GM19467 (cell line): ENCODE results near the gene CCDC177.

ENCODE experiments used
- ATAC-seq: cut with Tn5 transposase; IDR thresholded peaks from one replicate; pipeline ENCODE4 v1.9.1; 2021; ENCODE audit warnings: mild to moderate bottlenecking, moderate library complexity; ENCODE audit not compliant: unreplicated experiment

CCDC177 gene

GRCh38 chr14:69570836-69571330, 3.8 kb downstream of the CCDC177 start:
- ATAC-seq = no peak

- ATAC-seq = no peak
Observed at GRCh38 chr14:69569859-69570258, 4.8 kb downstream of the CCDC177 start.

DNA sequence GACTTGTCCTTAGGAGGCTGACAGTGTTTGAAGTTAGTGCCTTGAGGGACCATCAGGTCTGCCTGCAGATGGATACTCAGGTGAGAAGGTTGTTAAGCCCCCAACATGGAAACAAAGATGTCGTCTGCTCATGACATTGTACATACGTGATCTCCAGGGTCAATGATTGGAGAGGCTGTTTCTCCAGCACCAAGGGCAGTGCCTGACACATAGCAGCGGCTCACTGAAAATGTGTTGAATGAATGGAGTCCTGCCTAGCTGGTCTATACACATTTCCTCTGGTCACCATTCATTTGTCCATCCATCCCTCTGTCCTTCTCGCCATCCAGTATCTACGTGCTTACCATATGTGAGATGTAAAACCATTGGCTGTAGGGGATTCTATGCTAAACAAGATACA, 7.1 kb downstream of the CCDC177 start:
- no peak for ATAC-seq

DNA sequence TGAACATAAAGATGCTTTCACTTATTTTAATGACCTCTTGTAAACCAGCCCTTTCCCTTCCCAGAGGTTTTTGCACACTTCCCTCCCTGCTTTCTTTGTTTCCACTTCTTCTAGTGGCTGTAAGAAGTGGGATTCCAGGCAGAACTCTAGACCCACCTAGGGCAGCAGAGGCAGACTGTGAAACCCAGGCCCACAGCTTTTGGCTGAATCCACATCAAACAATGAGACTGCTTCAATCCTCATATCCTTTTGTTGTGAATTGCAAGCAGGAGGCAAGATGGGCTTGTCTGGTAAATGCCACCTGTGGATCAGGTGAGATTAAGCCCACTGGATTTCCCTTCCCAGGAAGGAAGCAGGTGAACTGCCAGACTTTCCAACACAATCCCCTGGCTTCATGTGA, 12.8 kb downstream of the CCDC177 start:
- no peak for ATAC-seq

GRCh38 chr14:69560826-69561225, 13.8 kb downstream of the CCDC177 start:
- no peak for ATAC-seq

- ATAC-seq = no peak
Observed at GRCh38 chr14:69559581-69560011, 15.1 kb downstream of the CCDC177 start.

GRCh38 chr14:69558774-69559173, 15.9 kb downstream of the CCDC177 start:
- ATAC-seq = no peak

DNA sequence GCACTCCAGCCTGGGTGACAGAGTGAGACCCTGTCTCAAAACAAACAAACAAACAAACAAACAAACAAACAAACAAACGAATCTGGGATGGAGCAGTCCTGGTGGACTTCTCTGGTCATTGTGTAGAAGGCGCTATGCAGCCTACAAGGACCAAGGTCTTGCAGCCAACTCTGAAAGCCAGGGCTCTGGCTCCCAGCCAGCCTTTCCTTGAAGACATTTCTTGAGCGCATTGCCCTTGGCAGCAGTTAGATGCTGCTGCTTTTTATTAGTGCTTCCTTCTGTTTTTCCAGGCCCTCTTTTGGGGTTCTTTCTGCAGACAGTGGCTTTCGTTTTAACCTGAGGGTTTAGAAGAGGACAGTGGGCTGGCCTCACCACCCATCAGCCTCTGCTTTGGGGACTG, 20.2 kb downstream of the CCDC177 start:
- ATAC-seq = no peak

- no peak for ATAC-seq
Observed at GRCh38 chr14:69553252-69553651, 21.4 kb downstream of the CCDC177 start.

DNA sequence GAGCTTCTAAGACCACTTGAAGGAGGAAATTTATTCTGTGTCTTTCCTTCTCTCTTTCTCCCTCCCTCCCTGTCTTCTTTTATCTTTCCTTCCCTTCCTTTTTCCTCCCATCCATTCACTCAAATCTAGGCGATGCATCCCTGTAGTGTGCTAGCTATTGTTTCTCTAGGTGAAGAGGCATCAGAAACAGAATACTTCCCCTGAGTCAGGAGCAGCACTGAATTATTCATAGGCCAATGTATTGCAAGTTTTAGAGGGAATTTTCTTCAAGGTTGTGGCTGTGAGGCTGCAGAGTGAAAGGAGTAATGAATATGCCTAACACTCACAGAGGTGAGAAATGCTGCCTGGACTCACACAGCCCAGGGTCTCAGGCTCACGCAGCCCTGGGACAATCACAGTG, 23.2 kb downstream of the CCDC177 start:
- ATAC-seq = no peak

- no peak for ATAC-seq
Observed at GRCh38 chr14:69548566-69548965, 26.1 kb downstream of the CCDC177 start.

GRCh38 chr14:69547701-69548348, 26.8 kb downstream of the CCDC177 start:
- no peak for ATAC-seq

DNA sequence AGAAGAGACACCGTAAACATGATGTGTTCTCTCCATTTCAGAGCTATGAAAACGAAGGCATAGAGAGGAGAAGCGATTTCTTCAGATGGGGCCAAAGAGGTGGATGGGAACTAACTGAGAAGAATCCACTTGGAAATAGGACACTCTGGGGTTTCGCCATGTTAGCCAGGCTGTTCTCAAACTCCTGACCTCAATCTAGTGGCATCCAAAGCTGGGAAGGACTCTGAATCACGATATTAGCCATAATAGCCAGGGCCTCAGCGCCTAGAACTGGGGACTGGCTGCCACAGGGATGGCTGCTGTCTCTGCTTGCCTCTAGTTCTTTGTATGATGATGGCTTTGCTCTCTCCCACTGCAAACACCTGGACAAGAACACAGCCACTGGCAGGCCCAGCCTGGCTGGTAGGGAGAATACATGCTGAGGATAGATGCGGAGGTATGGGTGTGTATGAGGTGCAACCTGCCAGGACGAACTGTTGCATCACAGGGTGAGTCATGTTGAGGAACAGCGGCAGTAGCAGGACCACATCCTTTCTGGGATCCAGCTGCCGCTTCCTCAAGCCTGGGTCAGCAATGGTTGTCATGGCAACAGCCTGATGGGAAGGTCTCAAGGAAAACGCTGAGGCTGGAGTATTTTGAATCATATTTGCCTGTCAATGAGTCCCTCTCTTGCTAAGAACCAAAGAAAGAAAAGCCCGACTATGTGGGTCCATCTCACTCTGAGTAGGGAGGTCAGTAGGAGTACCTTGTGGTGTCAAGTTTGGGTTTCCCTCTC, 31.1 kb downstream of the CCDC177 start:
- ATAC-seq = no peak

- no peak for ATAC-seq
Observed at GRCh38 chr14:69542311-69542710, 32.4 kb downstream of the CCDC177 start.

GRCh38 chr14:69540654-69541335, 33.9 kb downstream of the CCDC177 start:
- no peak for ATAC-seq

DNA sequence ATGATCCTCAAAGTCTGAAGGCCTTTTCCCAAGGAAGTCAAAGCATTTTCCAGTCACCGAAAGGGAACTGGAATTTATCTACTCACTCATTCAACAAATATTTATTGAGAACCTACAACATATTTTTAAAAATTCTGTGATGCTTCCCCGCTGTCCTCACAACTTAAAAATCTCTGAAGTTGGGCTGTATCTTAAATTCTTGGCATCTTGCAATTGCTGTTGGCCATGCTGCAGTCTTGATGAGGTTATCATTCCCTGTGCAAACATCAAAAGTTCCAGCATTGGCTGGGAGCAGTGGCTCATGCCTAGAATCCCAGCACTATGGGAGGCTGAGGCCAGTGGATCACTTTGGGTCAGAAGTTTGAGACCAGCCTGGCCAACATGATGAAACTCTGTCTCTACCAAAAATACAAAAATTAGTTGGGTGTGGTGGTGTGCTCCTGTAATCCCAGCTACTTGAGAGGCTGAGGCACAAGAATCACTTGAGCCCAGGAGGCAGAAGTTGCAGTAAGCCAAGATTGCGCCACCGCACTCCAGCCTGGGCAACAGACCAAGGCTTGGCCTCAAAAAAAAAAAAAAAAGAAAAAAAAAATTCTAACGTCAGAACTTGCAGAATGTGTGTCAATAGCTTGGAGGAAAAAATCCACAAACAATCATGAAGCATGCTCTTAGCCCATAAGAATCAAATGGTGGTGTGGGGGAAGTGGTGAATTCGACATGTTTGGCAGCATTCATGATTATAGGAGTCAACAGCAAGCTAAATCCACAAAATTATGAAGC, 34.9 kb downstream of the CCDC177 start:
- ATAC-seq = no peak

- no peak for ATAC-seq
Observed at GRCh38 chr14:69538766-69539165, 35.9 kb downstream of the CCDC177 start.

DNA sequence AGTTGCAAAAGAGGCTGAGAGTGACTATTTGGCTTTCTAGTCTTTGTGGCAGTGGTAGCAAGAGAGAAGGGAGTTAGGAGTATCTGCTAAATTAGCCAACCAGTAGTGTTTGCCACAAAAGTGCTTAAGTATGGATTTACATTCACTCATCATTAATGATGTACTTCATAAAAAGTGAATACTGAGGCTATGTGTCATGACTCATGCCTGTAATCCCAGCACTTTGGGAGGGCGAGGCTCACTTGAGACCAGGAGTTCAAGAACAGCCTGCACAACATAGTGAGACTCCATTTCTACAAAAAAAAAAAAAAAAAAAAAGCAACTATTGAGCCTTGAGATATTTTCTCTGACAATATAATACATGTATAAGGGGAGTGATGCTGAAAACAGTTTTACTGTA, 36.8 kb downstream of the CCDC177 start:
- no peak for ATAC-seq

GRCh38 chr14:69536971-69537370, 37.7 kb downstream of the CCDC177 start:
- ATAC-seq = no peak

- ATAC-seq = no peak
Observed at GRCh38 chr14:69535230-69535848, 39.3 kb downstream of the CCDC177 start.
